Fibroblast of villous mesenchyme (primary cell): ENCODE data around the gene TTC28. TPM values are rescaled to one million over a fixed set of nuclear protein-coding genes. Genes with fewer than 3 reads are reported as not detected.

Experiments used
- DNase-seq: peaks from one replicate; pipeline ENCODE4 v3.0.0-alpha.2; 2010; ENCODE audit warnings: low read depth
- H3K4me3 ChIP-seq: 2 replicates; pipeline ENCODE4 v1.5.1; 2011; ENCODE audit warnings: low read depth, mild to moderate bottlenecking, low read length
- CTCF ChIP-seq: IDR thresholded peaks from 2 replicates; pipeline ENCODE4 v1.5.1; 2012; ENCODE audit warnings: low read depth, mild to moderate bottlenecking, low read length; ENCODE audit not compliant: insufficient read depth
- total RNA-seq: library from RNA; depleted of rRNA; stranded (reverse); fragments of >200 nt; gene quantifications from 2 replicates; pipeline ENCODE4 v1.2.3, GENCODE V29; 2012

TTC28 gene
- total RNA-seq, 1 donor: 23.3 TPM

- no peak for DNase-seq
- no peak overlapping the region for H3K4me3 ChIP-seq
- no peak for TF ChIP-seq CTCF
Measured at GRCh38 chr22:28331695-28332094, 347.9 kb downstream of the TTC28 start.

- DNase-seq: peak; percentile 76
- H3K4me3 ChIP-seq: no peak overlapping the region
- no peak for TF ChIP-seq CTCF
Measured at GRCh38 chr22:28329186-28330073, 350.2 kb downstream of the TTC28 start.

- DNase-seq: no peak
- no peak for TF ChIP-seq CTCF
- no peak overlapping the region for H3K4me3 ChIP-seq
Measured at GRCh38 chr22:28328756-28329155, 350.9 kb downstream of the TTC28 start.

GRCh38 chr22:28316014-28316413, 363.6 kb downstream of the TTC28 start:
- TF ChIP-seq CTCF: no peak
- no peak overlapping the region for H3K4me3 ChIP-seq
- no peak for DNase-seq

GRCh38 chr22:28314959-28315358, 364.7 kb downstream of the TTC28 start:
- TF ChIP-seq CTCF: no peak
- DNase-seq: no peak
- H3K4me3 ChIP-seq: no peak overlapping the region

- no peak for TF ChIP-seq CTCF
- H3K4me3 ChIP-seq: no peak overlapping the region
- no peak for DNase-seq
Measured at GRCh38 chr22:28310299-28310698, 369.3 kb downstream of the TTC28 start.
